Measurements from ENCODE around the gene DYNLT1. TPM values are rescaled to one million over a fixed set of nuclear protein-coding genes. Genes with fewer than 3 reads are reported as not detected.

The DYNLT1 gene
- total and polyA plus RNA-seq, 9 of the 15 experiments (the other 6 are each of a cell fraction or from before 2014, with no cell fraction given): 42.2 to 583 (median 127) TPM

GRCh38 chr6:158611039-158611438 lies 33.5 kb downstream of the DYNLT1 start:
- peaks cover 85% of the 10 kb centered on the region for H3K36me3 ChIP-seq (ENCODE audit: control insufficient read depth, insufficient read depth, low read length)
- H3K4me3 ChIP-seq: no peak overlapping the region
- POLR2A ChIA-PET: interaction anchor here (1.1 to 2.5 kb wide), 3 partner anchors 9 to 19 kb away, joined by 3 to 10 read pairs (median 3); no protein-coding TSS in a partner anchor
- ATAC-seq (no peak), DNase-seq (ENCODE audit: extremely low read depth in 1 of 4, low spot score in 3 of 4) (no peak), FAIRE-seq (no peak)
- no peak overlapping the region for H3K9ac ChIP-seq (ENCODE audit: insufficient read depth in 1 of 2, low read depth in 2 of 2, low read length in 2 of 2)
- WGBS (ENCODE audit: insufficient coverage, low coverage, missing lambda C conversion rate): 94% methylated on average over 3 of the region's 3 CpGs
- in situ Hi-C loops (cut with MboI): no loop called here
- CTCF ChIA-PET (ENCODE audit: low intra/inter-chr PET ratio): no interaction called here
- no peaks in the 10 kb centered on the region for H4K20me1 ChIP-seq (replicated peaks; ENCODE audit: control insufficient read depth, insufficient read depth, low read length)
- BruUV-seq (replicated peaks): no TSS peak
- H3K27ac ChIP-seq (ENCODE audit: extremely low read depth, low read depth, low read length): no peak overlapping the region
- no peaks in the 10 kb centered on the region for H3K27me3 ChIP-seq (ENCODE audit: control insufficient read depth in 2 of 2, insufficient read depth in 2 of 2, low read length in 2 of 2)
- no peaks in the 10 kb centered on the region for H3K79me2 ChIP-seq (ENCODE audit: control insufficient read depth, insufficient read depth, low read length)
- peaks cover 0 to 2% of the 10 kb centered on the region in 2 experiments; a peak in 1 of 5 replicates for H3K4me1 ChIP-seq (replicated peaks in 1 of 2; ENCODE audit: control insufficient read depth in 2 of 2, insufficient read depth in 2 of 2, low read length in 2 of 2)
- H3K9me1 ChIP-seq (ENCODE audit: control insufficient read depth, insufficient read depth, low read length): no peaks in the 10 kb centered on the region
- no peak overlapping the region for H2AFZ ChIP-seq (ENCODE audit: low read depth, low read length)
- no peaks in the 10 kb centered on the region for H3K9me3 ChIP-seq (replicated peaks; ENCODE audit: control insufficient read depth, insufficient read depth, low read depth, low read length)
- no peak for TF ChIP-seq PHB (CRISPR knock-in tag; IDR thresholded peaks at IDR 0.05)
- TF ChIP-seq E2F3 (CRISPR knock-in tag; IDR thresholded peaks at IDR 0.05): no peak
- no peak for TF ChIP-seq ELK1 (CRISPR knock-in tag; IDR thresholded peaks at IDR 0.05)
- no peak for TF ChIP-seq KAT7 (CRISPR knock-in tag; IDR thresholded peaks at IDR 0.05; ENCODE audit: borderline replicate concordance)
- TF ChIP-seq HINFP (tag; conservative IDR thresholded peaks at IDR 0.05; ENCODE audit: low read depth): no peak
- no peak overlapping the region for H3K4me2 ChIP-seq (ENCODE audit: insufficient read depth, low read length)
- intact Hi-C loops (cut with micrococcal nuclease): no loop called here
